HG02970 (cell line): ENCODE measurements around the gene TMIGD1.

Source experiments
- ATAC-seq: cut with Tn5 transposase; IDR thresholded peaks from one replicate; pipeline ENCODE4 v1.9.1; 2021; ENCODE audit warnings: mild to moderate bottlenecking, moderate library complexity, moderate number of reproducible peaks; ENCODE audit not compliant: unreplicated experiment, low FRiP score

TMIGD1 gene

DNA sequence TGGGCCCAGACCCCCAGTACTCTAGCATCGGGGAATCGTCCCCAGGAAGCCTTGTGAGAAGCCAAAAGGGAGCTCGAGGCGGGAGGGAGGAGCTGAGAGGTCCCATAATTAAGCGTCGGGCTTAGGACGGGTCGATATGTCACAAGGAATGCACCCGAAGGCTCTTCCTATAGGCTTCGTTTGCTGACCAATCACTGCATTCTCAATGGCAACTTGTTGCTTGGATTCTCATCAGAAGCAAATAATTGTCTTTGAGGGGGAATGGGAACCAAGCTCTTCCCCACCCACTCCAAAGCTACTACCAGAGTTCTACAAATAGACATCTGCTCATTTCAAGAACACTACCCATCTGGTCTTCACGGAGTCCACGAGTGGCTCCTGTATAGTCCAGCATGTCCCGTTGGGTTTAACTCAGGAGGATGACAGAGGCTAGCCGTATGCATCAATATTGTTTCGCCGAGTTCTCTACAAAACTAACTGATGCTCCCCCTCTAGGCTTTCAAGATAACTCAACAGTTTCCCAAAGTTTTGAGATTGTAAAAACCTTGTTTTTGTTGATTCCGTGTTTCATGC is 41.5 kb downstream of the TMIGD1 start:
- ATAC-seq: no peak

DNA sequence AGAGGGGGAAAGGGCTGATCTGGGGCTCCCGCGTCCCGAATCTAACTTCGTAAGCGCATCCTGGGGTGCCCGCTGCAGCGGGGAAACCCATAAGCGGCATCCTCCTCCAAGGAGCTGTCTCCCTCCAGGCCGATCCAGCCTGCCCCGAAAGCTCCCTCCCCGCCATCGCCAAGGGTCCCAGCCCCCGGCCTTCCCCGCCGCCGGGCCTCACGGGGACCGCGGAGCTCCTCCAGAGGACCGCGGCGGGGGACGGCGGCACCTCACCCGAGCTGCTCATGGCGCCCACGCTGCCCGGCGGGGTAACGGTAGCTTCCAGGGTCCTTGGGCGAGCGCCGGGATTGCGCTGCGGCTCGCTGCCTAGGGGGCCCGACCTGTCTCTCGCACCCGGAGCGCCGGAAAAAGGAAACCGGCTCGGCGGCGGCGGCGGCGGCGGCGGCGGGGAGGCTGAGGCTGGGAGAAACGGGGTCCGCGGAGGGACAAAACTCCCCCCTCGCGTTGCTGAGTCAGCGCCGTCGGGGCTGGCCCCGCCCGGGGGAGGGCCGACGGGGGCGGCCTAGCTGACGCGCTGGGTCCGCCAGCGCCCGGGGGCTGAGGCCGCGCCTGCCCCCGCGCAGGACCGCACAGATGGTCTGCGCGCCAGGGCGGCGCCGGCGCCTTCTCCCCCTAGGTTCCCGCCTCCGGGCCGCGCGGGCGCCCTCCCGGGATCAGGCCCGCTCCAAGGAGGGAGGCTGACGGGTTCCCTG is 42.1 kb downstream of the TMIGD1 start, which contains the start of gene BLMH:
Gene BLMH (minus strand): TSS at position 402 of the 743 bp plus-strand sequence. CDS start 125 bp downstream, at position 277.
- ATAC-seq: no peak

- no peak for ATAC-seq
Measured at GRCh38 chr17:30290696-30291542, 42.9 kb downstream of the TMIGD1 start.

DNA sequence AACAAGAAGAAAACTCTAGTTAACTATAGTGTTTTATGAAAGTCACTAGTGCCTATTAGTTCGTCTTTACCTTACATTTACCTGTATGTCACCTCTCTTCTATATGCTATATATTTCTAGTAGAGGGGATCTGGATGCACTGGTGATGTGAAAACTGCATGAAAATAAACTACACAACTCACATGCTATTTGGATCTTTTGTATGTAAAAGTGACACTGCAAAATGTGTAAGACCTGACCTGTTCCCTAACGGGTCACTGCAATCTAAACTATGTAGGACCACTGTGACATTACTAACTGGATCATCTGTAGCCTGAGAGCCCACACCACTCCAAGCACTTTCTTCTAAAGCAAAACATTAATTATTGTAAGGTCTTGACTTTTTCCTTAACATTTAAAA is 43.8 kb downstream of the TMIGD1 start:
- no peak for ATAC-seq

DNA sequence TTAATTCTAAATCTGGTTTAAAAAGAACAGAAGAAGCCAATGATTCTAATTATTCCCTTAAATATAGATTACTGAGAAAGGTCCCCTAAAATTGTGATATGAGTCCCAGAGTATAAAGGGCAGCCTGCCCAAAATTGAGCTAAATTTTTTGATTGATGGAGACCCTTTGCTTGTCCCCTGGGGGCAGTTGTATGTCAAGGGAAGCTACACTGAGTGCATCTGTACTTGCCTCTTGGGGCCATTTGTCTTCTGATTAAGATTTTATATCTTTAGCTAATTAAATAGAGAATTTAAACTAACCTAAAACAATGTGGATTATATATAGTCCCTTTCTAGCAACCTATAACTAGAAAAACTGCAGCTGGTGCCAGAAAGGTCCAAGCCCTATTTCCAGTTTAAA is 54.7 kb downstream of the TMIGD1 start:
- no peak for ATAC-seq

GRCh38 chr17:30278032-30278431 is 55.8 kb downstream of the TMIGD1 start:
- ATAC-seq: no peak

GRCh38 chr17:30275911-30276310 is 57.9 kb downstream of the TMIGD1 start:
- ATAC-seq: no peak

DNA sequence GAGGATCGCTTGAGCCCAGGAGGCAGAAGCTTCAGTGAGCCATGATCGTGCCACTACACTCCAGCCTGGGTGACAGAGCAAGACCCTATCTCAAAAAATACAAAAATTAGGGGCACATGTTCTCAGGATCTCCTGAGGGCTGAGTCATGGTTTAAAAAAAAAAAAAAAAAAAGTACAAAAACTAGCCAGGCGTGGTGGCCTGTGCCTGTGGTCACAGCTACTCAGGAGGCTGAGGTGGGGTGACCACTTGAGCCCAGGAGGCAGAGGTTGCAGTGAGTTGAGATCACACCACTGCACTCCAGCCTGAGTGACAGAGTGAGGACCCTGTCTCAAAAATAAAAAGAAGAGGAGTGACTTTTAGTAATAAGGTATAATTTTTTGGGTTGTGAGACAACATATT is 59.0 kb downstream of the TMIGD1 start:
- ATAC-seq: no peak

- ATAC-seq: no peak
Measured at GRCh38 chr17:30273373-30273772, 60.5 kb downstream of the TMIGD1 start.

GRCh38 chr17:30271102-30271501 is 62.8 kb downstream of the TMIGD1 start:
- no peak for ATAC-seq

- ATAC-seq: no peak
Measured at GRCh38 chr17:30267625-30268024, 66.2 kb downstream of the TMIGD1 start.
